HG03469 (cell line): ENCODE results near the gene SAMD11.
"Not testable (repeated sequence)": the region's sequence is repeated elsewhere in the genome, so short reads cannot be mapped to it uniquely, and the experiment has no call there.

Experiments used
- ATAC-seq: cut with Tn5 transposase; IDR thresholded peaks from one replicate; pipeline ENCODE4 v1.9.1; 2021; ENCODE audit warnings: mild to moderate bottlenecking, moderate library complexity, moderate number of reproducible peaks; ENCODE audit not compliant: unreplicated experiment

The SAMD11 gene

DNA sequence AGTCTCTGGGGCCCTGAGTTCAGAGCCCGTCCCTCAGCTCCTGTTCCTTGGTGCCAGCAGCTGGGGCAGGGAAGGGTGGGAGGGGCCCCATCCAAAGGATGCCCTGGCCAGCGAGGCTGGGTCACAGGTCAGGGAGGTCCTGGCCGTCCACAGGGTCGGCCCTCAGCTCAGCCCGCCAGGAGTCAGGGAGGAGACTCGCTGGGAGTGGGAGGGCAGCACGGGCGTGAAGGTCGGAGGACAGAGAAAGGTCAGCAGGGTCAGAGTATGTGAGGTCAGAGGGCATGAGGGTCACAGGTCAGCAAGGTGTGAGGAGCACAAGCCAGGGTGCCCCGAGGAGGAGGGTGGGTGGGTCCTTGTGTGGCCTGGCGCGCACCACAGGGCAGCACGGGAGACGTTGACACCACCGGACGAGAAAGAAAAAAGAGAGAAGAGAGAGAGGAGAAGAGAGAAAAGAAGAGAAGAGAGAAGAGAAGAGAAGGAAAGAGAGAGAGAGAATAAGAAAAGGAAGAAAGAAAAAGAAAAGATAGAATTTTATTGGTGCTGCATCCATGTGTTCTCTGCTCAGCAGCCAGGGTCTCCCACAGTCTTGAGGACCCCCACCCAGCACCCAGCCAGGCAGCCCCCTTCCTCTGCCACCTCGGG lies 51.1 kb downstream of the SAMD11 start:
- no peak for ATAC-seq

- ATAC-seq = no peak
These were observed 51.6 kb downstream of the SAMD11 start for GRCh38 chr1:975365-975764.

DNA sequence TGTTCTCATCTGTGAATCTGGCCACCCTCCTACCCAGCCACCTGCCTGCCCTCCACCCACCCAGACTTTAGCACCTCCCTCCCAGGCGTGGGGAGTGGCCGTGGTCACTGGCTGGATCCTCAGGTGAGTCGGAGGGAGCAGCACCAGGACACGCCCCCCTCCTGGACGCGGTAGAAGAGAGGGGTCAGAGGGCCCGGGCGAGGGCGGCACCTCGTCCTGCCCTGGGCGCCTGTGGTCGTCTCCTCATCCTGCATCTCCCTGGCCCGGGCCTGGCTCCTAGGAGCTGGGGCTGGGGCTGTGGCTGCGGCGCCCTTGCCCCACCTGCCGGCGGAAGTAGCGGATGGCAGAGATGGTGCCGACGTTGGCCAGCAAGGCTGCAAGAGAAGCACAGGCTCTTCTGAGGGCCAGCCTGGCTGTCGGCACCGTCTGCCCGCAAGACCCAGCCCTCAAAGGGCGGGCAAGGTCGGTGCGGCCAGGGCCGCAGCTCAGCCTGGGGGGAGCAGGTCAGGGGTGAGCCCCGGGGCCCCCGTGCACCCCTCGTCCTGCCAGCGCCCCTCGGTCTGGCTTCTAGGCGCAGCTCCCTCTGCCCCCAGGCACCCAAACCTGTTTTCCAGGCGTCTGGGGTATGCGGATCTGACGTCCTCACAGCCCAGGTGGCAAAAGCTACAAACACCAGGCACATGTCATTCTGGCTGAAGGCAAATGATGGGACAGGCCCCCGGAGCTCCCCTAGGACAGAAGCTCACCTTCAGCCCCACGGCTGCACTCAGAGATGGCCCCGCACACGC lies 52.4 kb downstream of the SAMD11 start:
- ATAC-seq = peak; percentile 46

GRCh38 chr1:976791-977190 lies 53.1 kb downstream of the SAMD11 start:
- ATAC-seq = not testable (repeated sequence)

GRCh38 chr1:978069-978834 lies 54.5 kb downstream of the SAMD11 start:
- ATAC-seq = no peak

DNA sequence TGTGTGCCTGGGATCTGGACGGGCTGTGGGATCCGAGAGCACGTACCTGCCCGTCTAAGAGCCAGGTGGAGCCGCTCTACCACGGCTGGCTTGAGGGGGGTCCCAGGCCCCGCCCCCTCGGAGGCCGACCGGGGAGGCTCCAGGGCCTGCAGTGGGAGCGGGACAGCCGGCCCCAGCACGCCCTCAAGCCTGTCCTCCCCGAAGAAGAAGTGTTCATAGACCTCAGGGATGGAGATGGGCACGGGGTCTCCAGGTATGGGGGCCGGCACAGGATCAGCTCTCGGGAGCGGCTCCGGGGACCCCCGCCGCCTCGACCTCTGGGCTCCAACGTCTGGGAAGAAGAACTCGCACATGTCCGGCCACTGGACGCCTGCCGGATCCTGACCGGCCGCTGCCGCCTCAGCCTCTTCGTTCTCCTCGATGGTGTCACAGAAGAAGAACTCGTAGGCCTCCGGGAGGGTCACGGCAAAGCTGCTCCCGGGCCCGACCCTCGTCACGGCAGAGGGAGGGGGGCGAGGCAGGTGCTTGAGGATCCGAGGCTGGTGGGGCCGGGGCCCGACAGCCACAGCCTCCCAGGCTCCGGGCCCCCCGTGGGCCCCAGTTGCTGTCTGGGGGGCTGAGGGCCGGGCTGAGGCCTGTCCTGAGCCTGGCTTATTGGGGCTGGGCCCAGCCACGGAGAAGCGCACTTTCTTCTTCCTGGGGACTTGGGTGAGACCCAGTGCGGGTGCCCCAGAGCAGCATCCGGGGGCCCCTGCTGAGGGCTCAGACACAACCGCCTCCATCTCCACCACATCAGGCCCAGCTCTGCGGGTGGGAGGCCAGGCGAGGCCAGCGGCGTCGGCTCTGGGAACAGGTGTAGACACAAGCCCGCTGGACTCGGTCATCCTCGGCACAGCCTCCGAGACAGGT lies 55.4 kb downstream of the SAMD11 start:
- no peak for ATAC-seq

- ATAC-seq = no peak
These were observed 56.0 kb downstream of the SAMD11 start for GRCh38 chr1:979744-980072.

GRCh38 chr1:980137-980571 lies 56.4 kb downstream of the SAMD11 start:
- no peak for ATAC-seq

DNA sequence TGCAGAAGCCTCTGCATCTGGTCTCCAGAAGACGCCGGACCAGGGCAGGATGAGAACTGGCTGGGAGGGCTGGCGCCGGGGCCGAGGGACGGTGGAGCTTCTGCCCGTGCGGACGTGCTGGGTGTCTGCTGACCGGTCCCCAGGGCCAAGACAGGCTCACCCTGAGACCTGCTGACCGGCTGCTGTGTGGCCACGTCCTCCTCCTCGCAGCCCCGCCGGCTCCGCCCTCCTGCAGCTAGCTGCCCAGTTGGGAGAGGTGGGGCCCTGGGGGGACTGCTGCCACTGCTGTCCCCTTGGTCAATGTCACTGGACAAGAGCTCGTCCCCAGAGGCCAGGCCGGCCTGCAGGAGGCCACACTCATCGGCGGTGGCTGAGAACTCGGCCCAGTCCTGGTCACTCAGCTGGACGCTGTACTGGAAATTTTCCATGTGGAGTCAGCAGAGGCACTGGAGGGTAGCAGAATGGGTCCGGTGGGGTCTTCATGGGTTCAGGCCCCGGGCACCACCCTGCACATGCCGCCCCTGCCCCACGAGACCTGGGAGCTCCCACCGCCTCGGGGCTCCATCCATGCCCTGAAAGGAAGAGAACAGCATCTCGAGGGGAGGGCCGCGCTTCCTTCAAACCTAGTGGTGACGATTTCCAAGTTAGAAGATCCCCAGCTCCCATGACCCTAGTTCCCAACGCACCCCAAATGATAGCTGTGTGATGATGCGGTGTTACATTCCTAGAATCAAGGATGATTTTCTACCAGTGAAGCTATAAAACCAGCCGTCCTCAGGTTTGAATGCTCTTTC lies 57.1 kb downstream of the SAMD11 start:
- ATAC-seq = no peak

- ATAC-seq = no peak
These were observed 57.8 kb downstream of the SAMD11 start for GRCh38 chr1:981491-981954.

DNA sequence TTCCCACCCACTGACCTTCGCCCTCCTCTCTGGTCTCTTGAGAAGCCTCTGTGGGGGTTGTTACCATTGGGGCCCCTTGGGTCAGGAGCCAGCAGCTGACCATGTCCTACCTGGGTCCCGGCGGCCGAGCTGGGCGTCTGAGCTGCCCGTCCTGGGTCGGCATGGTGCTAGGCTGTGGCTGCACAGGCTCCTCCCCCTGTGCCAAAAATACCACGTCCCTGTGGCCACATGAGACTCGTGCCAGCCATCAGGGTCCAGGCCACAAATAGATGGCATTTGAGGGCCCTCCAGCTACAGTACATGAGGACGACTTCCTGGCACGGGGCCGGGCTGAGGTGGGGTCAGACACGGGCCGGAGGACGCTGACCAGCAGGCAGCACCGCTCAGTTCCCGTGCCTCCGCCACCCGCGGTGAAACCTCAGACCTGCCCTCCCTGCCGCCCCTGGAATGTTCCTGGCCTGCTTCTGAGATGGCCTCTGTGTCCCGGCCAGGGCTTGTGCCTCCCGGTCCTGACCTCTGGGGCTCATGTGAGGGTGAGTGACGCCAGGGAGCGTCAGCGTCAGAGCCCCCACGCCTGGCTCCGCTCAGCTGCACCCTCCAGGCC lies 58.3 kb downstream of the SAMD11 start, which contains the start of gene PERM1:
Gene PERM1 (minus strand): TSS at position 139 of the 604 bp plus-strand sequence. CDS start 1,064 bp downstream, outside the sequence.
- no peak for ATAC-seq

DNA sequence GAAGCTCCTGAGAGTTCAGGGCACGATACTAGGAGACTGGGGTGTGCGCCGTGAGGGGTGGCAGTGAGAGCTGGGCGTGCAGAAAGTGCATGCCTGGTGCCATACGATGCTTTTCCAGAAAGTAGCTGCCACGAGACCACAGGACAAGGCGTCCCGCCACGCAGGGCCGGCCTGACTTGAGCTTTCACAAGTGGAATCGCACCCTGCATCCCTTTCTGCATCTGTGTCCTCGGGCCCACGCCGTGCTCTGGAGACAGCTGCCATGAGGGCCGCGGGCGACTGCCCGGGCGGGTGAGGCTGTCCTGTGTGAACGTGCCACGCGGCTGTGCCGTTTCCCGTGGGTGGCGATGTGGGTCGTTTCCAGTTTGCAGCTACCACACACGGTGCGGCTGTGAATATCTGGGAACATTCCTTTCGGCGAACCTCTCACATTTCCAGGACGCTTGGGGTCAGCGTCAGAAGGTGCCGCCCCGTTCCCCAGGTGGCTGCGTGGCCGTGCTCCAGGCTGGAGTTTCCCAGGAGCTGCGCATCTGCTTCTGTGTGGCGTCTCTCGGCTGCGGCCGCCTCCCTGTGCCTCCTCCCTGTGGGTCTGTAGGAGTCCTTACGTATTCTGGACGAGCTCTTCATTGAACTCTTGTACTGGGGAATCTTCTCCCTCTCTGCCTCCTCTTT lies 59.2 kb downstream of the SAMD11 start:
- no peak for ATAC-seq

DNA sequence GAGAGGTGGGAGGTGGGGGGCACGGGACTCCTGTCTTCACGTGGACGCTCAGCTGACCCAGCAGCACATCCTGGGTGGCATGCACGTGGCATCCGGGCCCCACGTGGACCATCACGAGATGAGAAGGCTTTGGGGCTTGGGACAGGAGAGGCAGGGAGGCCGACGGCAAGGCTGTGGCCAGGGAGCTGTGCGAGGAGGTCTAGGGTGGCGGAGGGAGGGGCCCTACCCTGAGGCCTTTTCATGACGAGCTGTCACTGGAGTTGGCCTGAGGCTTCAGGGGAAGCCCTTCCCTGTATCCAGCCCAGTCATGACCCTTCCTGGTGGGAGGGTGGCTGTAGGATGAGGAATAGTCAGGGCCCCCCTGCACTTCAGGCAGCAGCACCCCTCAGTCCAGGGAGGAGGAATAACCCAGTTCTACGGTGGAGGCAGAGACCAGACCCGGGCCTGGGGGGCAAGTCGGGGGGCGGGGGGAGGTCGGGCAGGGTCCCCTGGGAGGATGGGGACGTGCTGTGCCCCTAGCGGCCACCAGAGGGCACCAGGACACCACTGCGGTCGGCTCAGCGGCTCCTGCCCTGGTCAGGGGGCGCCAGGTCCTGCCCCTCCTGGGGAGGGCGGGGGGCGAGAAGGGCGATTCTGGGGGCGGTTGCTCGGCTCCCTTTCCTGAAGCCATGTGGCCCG lies 60.2 kb downstream of the SAMD11 start:
- ATAC-seq = no peak

DNA sequence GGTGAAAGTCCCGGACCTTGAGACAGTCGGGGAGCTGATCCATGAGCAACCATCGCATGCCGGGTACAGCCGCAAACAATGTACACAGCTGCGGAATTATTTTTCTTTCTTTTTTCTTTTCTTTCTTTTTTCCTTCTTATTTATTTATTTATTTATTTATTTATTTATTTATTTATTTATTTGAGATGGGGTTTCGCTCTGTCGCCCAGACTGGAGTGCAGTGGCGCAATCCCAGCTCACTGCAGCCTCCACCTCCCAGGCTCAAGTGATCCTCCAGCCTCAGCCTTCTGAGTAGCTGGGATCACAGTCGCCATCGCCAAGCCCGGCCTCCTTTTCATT lies 60.7 kb downstream of the SAMD11 start:
- no peak for ATAC-seq

- ATAC-seq = no peak
These were observed 61.4 kb downstream of the SAMD11 start for GRCh38 chr1:985126-985525.

DNA sequence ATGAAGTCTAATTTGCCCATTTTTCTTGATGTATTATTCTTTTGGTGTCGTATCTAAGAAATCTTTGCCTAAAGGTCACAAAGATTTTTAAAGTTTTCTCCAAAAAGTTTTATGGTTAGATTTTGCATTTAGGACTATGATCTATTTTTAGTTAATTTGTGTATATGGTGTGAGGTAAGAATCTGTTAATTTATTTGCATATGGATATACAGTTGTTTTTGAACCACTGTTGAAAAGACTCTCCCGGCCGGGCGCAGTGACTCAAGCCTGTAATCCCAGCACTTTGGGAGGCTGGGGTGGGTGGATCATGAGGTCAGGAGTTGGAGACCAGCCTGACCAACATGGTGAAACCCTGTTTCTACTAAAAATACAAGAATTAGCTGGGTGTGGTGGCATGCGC lies 64.3 kb downstream of the SAMD11 start:
- ATAC-seq = not testable (repeated sequence)

DNA sequence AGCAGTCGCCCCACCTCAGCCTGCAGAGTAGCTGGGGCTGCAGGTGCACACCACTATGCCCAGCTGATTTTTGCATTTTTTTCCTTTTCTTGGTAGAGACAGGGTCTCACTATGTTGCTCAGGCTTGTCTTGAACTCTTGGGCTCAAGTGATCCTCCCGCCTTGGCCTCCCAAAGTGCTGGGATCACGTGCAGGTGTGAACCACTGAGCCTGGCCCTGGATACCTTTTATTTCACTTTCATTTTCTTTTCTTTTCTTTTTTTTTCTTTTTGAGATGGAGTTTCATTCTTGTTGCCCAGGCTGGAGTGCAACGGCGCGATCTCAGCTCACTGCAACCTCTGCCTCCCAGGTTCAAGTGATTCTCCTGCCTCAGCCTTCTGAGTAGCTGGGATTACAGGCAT lies 67.6 kb downstream of the SAMD11 start:
- ATAC-seq = not testable (repeated sequence)

DNA sequence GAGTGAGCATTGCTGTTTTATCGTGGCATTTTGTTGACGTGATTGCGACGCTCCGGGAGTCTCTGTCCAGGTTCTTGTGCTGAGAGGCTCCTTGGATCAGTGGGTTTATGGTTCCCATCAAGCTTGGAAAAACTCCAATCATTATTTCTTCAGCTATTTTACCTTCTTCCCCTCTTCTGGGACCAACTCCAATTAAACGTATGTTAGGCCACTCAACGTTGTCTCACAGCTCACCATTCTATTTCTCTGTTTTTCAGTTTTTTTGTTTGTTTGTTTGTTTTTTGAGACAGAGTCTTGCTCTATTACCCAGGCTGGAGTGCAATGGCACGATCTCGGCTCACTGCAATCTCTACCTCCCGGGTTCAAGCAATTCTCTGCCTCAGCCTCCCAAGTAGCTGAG lies 68.2 kb downstream of the SAMD11 start:
- ATAC-seq = no peak
